Stomach (tissue), 4 donors: ENCODE data around the gene CDCA3.

Experiments used
- POLR2A ChIP-seq, 4 donors: fragments of 450-650 bp; IDR thresholded peaks; one replicate each; pipeline ENCODE4 v1.6.1; 2016; ENCODE audit warnings: antibody characterized with exemption in 4 of 4, control low read depth in 2 of 4, mild to moderate bottlenecking in 1 of 4, moderate library complexity in 1 of 4
- TF ChIP-seq, protein P1 (sequence below), 7 experiments: fragments of 450-650 bp in 4 of 7; fragments of 200-600 bp in 3 of 7; sonication (generic) in 3 of 7; IDR thresholded peaks; one replicate each; pipeline ENCODE4 v1.5.1; 2016 to 2019; ENCODE audit warnings: antibody characterized with exemption in 7 of 7, control low read depth in 2 of 7, mild to moderate bottlenecking in 1 of 7

DNA sequence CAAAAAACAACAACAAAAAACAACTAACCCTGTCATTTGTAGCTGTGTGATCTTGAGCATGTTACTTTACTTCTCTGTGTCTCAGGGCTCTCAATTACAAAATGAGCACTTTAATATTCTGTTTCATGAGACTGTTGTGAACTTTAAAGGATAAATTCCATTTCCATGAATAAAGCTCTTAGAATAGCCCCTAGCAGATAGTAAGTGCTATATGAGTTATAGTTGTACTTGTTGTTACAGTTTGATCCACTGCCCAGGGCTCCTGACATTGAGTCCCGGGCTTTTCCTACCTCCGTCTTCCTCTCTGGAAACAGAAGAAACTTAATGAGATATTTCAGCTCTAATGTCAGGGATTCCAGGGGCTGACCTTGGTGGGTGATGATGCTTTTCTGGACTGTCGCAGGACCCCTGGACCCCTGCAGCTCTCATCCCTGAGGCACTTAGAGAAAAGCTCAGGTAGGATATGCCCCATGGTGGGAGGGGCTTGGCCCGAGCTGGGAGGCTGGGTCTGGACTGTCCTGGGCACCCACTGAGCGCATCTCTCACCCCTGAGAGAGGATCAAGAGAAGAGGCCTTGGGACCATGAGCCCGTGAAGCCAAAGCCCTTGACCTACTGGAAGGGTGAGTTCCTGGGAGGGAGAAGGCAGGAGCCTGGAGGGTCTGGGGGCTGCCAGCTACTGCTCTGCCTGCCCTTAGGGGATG, 17.7 kb downstream of the CDCA3 start:
- TF ChIP-seq, protein P1, sequence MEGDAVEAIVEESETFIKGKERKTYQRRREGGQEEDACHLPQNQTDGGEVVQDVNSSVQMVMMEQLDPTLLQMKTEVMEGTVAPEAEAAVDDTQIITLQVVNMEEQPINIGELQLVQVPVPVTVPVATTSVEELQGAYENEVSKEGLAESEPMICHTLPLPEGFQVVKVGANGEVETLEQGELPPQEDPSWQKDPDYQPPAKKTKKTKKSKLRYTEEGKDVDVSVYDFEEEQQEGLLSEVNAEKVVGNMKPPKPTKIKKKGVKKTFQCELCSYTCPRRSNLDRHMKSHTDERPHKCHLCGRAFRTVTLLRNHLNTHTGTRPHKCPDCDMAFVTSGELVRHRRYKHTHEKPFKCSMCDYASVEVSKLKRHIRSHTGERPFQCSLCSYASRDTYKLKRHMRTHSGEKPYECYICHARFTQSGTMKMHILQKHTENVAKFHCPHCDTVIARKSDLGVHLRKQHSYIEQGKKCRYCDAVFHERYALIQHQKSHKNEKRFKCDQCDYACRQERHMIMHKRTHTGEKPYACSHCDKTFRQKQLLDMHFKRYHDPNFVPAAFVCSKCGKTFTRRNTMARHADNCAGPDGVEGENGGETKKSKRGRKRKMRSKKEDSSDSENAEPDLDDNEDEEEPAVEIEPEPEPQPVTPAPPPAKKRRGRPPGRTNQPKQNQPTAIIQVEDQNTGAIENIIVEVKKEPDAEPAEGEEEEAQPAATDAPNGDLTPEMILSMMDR (IDR thresholded peaks at IDR 0.05): no peak
- no peak for TF ChIP-seq POLR2A (IDR thresholded peaks at IDR 0.05)
